Neutrophil (primary cell): ENCODE measurements around the gene XYLT1.

Source experiments
- H3K27ac ChIP-seq: fragments of 200-600 bp; sonication (generic); 2 replicates; pipeline ENCODE4 v1.5.1; 2016; ENCODE audit warnings: mild to moderate bottlenecking, moderate library complexity
- H3K27me3 ChIP-seq: fragments of 200-600 bp; sonication (generic); 2 replicates; pipeline ENCODE4 v1.6.0; 2016; ENCODE audit warnings: mild to moderate bottlenecking
- H3K36me3 ChIP-seq: fragments of 200-600 bp; sonication (generic); 2 replicates; pipeline ENCODE4 v1.5.1; 2017
- H3K4me1 ChIP-seq, 2 experiments: fragments of 200-600 bp in 1 of 2; sonication (generic) in 1 of 2; 1 replicate in 1 of 2; 2 replicates in 1 of 2; pipeline versions ENCODE4 v1.5.1 to v1.6.1; 2013 to 2016; ENCODE audit warnings: low read depth in 1 of 2, low read length in 1 of 2, mild to moderate bottlenecking in 1 of 2, moderate library complexity in 1 of 2; ENCODE audit not compliant: control insufficient read depth in 1 of 2, insufficient read depth in 1 of 2
- H3K4me3 ChIP-seq, 2 experiments: fragments of 200-600 bp in 1 of 2; sonication (generic) in 1 of 2; 1 replicate in 1 of 2; 2 replicates in 1 of 2; pipeline ENCODE4 v1.5.1; 2013 to 2016; ENCODE audit warnings: low read depth in 1 of 2, low read length in 1 of 2, mild to moderate bottlenecking in 1 of 2, moderate library complexity in 1 of 2
- H3K9me3 ChIP-seq: fragments of 200-600 bp; sonication (generic); 2 replicates; pipeline ENCODE4 v1.5.1; 2016
- TF ChIP-seq, protein P1 (sequence below): fragments of 200-600 bp; sonication (generic); IDR thresholded peaks from 2 replicates; pipeline ENCODE4 v1.5.1; 2016; ENCODE audit warnings: antibody characterized with exemption

Gene XYLT1

DNA sequence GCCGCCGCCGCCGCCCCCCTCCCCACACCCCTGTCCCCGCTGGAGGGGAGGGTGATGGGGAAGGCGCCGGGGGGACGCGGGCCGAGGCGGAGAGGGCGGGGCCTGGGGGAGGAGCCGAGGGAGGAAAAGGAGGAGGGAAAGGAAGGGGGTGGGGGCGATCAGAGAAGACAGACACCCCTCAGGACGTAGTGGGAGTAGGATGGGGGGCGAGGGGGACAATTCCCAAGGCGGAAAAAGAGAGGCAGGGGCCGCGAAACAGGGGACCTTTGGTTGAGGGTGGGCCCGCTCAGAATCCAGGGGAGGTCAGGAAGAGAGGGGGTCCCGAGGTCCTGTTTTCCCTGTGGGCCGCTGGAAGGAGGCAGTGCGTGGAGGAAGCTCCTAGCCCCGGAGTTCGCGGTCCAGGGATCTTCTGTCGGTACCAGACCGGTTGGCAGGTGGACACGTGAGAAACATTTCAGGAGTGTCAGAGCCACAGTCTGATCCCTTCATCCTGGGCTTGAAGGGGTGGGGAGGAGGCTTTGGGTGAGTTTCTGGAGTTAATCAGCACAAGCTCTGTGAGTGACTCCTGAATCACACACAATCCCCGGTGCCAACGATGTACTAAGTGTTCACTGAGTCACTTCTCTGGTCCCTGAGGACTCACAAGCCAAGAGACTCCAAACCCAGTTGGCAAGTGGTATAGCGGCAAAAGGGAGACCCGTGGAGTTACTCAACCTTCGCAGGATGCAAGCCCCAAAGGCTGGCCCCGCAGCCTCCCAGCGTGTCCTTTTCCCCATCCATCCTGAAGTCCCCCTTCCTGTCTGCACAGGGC, at the start of gene XYLT1:
Gene XYLT1, minus strand, starts transcription at position 53 of the 811 bp plus-strand sequence. CDS start 164 bp downstream, outside the sequence.
- TF ChIP-seq, protein P1, sequence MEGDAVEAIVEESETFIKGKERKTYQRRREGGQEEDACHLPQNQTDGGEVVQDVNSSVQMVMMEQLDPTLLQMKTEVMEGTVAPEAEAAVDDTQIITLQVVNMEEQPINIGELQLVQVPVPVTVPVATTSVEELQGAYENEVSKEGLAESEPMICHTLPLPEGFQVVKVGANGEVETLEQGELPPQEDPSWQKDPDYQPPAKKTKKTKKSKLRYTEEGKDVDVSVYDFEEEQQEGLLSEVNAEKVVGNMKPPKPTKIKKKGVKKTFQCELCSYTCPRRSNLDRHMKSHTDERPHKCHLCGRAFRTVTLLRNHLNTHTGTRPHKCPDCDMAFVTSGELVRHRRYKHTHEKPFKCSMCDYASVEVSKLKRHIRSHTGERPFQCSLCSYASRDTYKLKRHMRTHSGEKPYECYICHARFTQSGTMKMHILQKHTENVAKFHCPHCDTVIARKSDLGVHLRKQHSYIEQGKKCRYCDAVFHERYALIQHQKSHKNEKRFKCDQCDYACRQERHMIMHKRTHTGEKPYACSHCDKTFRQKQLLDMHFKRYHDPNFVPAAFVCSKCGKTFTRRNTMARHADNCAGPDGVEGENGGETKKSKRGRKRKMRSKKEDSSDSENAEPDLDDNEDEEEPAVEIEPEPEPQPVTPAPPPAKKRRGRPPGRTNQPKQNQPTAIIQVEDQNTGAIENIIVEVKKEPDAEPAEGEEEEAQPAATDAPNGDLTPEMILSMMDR = no peak
- Histone ChIP-seq H3K4me1 (peaks cover 39 to 41% of the 10 kb centered on the region in 2 experiments), H3K27me3 (peaks cover 34% of the 10 kb centered on the region), H3K9me3 (no peaks in the 10 kb centered on the region), H3K27ac (peak within 1 kb of the TSS; percentile 65), H3K4me3 (peak within 1 kb of the TSS; percentile 74 to 82), H3K36me3 (no peaks in the 10 kb centered on the region)

DNA sequence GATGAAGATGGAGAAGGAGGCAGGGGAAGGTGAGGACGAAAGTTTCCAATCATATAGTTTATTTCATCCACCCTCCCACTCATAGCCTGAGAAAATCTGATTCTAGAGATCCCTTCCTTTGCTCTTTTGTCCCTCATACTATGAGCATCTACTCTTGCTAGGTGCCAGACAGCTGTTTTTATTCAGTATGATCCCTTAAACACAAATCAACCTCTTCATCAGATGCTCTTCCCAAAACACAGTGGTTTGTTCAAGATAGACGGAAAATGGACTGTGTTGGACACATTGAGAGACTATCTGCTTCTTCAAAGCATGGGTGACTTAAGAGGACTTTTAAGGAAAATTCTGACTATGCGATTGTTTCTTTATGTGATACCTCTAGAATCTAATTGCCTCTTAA, 49.4 kb upstream of the XYLT1 start:
- H3K4me3 ChIP-seq = no peak overlapping the region
- no peaks in the 10 kb centered on the region for H3K9me3 ChIP-seq
- peaks cover 48% of the 10 kb centered on the region for H3K27me3 ChIP-seq
- no peaks in the 10 kb centered on the region for H3K4me1 ChIP-seq
- TF ChIP-seq, protein P1 = no peak
- H3K36me3 ChIP-seq = no peaks in the 10 kb centered on the region
- no peak overlapping the region for H3K27ac ChIP-seq

GRCh38 chr16:17519101-17519955, 48.6 kb upstream of the XYLT1 start:
- TF ChIP-seq, protein P1 = no peak
- Histone ChIP-seq H3K4me1 (no peaks in the 10 kb centered on the region), H3K27me3 (peaks cover 44% of the 10 kb centered on the region), H3K36me3 (no peaks in the 10 kb centered on the region), H3K4me3 (no peak overlapping the region), H3K27ac (no peak overlapping the region), H3K9me3 (no peaks in the 10 kb centered on the region)

DNA sequence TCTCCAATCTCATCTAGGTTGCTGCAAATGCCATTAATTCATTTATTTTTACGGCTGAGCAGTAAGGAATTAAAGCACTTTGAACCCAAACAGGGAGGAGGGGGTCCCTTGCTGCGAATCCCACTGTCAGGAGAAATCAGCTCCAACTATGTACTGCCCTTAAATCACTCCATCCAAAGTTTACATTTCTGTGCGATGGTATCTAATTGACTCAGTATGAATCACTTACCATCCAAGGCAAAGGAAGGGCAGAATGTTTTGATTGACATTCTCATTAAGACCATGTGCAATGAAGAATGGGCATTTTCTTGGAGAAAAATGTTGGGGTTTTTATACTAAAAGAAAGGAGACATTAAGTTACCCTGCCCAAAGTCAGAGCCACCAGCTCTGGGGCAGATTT, 47.7 kb upstream of the XYLT1 start:
- TF ChIP-seq, protein P1 = no peak
- Histone ChIP-seq H3K27me3 (peaks cover 37% of the 10 kb centered on the region), H3K9me3 (no peaks in the 10 kb centered on the region), H3K4me3 (no peak overlapping the region), H3K4me1 (no peaks in the 10 kb centered on the region), H3K27ac (no peak overlapping the region), H3K36me3 (no peaks in the 10 kb centered on the region)

DNA sequence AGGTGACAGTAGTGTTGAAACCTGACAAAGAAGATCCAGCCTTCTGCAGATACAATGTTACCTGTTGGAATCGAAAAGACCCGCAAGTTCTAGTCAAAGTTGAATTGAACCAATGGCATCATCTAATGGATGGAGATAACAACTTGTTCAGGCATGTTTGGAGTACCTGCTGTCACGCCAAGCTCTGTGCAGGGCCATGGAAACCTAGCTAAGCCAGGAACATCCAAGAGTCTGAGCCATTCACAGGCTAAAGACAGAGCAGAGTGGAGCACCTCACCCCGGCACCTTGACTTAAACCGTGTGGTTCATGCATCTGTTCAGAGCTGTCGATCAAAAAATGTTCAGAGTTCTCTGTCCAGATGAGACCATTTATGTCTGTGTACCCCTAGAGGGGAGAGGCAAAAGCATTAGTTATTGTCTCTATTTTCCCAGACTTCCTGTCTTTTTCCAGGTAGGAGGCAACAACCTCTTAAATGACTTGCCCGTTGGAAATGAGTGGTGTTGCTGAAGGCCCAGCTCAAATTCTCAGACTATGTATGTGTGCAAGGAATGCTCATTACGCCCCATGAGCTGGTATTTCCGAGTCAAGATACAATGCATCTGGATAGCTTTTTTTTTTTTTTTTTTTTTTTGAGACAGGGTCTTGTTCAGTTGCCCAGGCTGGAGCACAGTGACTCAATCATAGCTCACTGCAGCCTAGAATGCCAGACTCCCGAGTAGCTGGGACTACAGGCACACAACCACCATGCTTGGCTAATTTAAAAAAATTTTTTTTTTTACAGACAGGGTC, 44.9 kb upstream of the XYLT1 start:
- Histone ChIP-seq H3K27me3 (peaks cover 45% of the 10 kb centered on the region), H3K27ac (no peak overlapping the region), H3K9me3 (no peaks in the 10 kb centered on the region), H3K4me3 (no peak overlapping the region), H3K36me3 (no peaks in the 10 kb centered on the region), H3K4me1 (no peaks in the 10 kb centered on the region)
- TF ChIP-seq, protein P1 = no peak
